ENCODE results near the gene EPHA4.

GRCh38 chr2:221435171-221435570, 136.9 kb downstream of the EPHA4 start:
- TF ChIP-seq GATA2 (IDR thresholded peaks at IDR 0.05; ENCODE audit: low read depth, low read length): no peak
- TF ChIP-seq GATA3 (IDR thresholded peaks at IDR 0.05; ENCODE audit: low read depth, low read length): no peak
